ENCODE results near the gene DNAH2.

DNAH2 gene

DNA sequence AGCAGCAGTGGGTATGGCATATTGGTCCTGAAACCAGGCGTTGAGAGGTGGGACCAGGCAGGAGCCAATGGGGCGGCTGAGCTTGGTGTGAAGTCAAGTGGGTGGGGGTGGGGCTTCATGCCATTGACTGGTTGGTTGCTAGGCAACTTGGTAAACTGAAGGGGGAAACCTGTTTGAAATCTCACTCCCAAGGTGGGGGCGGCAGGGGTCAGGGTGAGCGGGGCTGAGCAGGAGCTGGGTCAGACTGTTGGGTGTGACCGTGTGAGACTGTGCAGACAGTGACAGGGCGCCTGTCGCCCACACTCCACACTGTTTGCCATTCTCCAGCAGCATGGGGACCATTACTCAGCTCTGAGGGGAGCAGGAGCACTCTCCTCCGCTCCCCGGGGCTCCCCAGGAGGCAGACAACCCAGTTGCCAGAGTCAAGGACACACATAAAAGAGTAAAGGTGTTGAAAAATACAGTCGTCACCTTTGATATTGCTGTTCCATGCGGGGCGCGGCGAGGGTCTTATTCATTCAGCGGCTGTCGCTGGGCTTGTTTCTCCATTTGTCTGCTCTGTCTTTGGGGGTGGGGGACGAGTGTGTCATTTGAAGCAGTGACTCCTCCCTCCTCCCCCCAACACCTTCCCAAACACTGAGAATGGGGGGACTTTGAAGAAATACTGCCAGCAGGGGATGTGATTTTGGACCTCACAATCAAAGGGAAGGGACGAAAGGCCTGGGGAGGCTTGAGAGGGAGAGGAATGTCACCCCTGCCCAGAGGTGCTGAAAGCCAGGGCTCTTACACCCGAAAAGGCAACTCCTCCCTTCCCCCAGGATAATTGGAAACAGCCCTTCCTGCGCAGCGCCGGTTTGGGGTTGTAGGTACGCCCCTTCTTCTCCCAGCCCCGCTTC, 13.7 kb upstream of the DNAH2 start:
- in situ Hi-C loops (cut with MboI; ENCODE audit: low sequenced_read_pairs) = no loop called here

DNA sequence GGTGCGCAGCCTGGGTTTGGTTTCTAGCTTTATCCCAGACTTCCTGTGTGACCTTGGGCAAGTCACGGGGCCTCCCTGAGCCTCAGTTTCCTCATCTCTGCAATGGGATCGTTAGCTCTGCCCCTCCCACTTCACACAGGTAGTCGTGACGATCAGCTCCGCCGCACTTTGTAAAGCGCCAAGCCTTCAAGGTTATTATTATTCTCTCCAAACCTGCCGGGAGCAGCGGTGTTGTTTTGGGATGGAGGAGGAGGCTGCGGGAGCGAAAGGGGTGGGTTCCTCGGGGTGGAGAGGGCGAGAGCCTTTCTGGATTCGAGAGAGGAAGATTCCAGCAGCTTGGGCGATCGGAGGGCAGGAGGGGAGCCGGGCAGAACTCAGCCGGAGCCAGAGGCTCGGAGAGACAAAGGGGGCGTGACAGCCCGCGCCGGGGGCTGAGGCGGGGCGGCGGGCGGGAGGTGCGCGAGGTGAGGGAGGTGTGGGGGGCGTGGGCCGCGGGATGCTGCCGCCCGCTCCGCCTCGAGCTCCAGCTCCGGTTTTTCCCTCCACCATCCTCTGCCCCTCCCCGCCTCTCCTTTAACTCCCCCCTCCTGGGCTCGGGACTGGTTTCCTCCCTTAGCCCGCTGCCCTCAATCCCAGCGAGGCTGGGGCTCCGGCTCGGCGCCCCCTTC, 12.8 kb upstream of the DNAH2 start, which contains the start of gene EFNB3:
EFNB3 (plus strand) TSS at position 602 of the 668 bp plus-strand sequence. CDS start 397 bp downstream, outside the sequence.
- in situ Hi-C loops (cut with MboI; ENCODE audit: low sequenced_read_pairs) = no loop called here

DNA sequence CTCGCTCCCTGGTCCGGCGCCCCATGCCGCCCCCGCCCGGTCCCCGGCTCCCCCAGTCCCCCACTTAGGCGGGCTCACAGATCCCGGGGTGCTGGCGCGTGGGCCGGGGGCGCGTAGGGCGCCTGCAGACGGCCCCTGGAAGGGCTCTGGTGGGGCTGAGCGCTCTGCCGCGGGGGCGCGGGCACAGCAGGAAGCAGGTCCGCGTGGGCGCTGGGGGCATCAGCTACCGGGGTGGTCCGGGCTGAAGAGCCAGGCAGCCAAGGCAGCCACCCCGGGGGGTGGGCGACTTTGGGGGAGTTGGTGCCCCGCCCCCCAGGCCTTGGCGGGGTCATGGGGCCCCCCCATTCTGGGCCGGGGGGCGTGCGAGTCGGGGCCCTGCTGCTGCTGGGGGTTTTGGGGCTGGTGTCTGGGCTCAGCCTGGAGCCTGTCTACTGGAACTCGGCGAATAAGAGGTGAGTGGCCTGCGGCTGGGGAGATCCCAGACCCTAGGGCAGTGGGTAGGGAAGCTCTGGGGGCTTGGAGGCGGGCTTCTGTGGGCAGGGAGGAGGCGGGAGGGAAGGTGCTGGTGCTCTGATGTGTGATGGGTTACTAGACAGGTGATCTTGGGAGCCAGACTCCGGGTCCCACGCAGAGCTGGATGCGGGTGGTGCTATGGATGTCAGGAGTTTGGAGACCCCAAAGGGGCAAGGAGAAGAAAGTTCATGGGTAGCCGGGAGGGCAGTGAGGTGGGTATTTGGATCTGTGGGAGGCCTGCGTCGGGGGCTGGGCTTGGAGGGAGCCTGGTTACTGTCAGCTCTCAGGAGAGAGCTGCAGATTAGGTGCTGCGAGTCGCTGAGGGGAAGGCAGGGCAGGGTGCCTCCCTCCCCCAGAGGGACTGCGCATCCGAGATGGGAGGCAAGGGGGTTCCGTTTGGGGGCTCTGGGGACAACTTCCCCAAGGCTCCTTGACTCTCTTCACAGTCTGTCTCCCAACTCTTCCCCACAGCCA, 12.0 kb upstream of the DNAH2 start:
- in situ Hi-C loops (cut with MboI; ENCODE audit: low sequenced_read_pairs) = no loop called here

DNA sequence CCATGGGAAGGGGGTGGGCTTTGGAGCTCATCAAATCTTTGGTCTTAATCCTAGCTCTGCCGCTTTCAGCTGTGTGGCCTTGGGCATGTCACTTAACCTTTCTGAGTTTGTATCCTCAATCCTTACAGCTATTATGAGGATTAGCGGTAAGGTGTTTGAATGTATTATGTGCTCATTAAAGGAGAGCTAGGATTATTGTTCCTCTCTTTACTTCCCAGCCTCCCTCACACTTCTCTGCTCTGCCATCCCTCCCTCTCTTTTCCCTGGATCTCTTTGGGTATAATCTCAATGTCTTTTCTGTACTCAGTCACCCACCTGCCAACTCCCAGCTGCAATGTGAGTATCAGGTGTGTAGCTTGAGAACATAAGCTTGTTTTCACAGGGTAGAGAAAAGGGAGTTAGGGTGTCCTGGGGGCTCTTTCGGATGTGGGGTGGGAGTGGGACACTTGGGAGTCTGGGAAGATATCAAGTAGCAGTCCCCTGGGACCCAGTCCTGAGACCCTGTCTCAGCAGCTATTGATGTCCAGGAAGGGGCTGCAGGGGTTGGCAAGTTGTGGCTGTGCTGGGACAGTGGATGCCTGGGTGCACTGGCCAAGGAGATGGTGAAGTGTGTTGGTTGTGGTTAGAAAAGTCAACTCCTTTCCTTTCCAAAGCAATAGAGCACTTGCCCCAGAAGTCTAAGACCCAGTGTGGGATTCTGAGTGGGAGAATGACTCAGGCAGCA, 10.8 kb upstream of the DNAH2 start:
- in situ Hi-C loops (cut with MboI; ENCODE audit: low sequenced_read_pairs) = no loop called here

- in situ Hi-C loops (cut with MboI; ENCODE audit: low sequenced_read_pairs) = no loop called here
Measured at GRCh38 chr17:7707446-7707845, 10.1 kb upstream of the DNAH2 start.

DNA sequence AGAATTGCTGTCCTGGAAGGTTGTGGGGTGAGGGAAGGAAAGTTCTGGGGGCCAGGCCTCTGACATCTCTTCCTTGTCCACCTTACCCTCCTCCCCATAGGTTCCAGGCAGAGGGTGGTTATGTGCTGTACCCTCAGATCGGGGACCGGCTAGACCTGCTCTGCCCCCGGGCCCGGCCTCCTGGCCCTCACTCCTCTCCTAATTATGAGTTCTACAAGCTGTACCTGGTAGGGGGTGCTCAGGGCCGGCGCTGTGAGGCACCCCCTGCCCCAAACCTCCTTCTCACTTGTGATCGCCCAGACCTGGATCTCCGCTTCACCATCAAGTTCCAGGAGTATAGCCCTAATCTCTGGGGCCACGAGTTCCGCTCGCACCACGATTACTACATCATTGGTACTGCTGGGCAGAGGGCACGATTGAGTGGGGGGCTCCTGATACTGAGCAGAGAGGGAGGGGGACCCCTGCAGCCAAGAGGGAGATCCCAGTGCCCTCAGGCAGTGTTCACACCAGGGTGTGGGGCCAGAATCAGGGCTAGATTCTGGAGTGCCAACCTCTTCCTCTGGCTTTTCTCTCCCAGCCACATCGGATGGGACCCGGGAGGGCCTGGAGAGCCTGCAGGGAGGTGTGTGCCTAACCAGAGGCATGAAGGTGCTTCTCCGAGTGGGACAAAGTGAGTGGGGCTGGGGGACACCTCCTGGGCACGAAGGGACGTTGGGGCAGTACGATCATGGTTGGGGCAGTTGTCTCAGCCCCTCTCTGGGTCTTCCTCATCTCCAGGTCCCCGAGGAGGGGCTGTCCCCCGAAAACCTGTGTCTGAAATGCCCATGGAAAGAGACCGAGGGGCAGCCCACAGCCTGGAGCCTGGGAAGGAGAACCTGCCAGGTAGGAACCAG, 9.4 kb upstream of the DNAH2 start:
- in situ Hi-C loops (cut with MboI; ENCODE audit: low sequenced_read_pairs) = no loop called here

DNA sequence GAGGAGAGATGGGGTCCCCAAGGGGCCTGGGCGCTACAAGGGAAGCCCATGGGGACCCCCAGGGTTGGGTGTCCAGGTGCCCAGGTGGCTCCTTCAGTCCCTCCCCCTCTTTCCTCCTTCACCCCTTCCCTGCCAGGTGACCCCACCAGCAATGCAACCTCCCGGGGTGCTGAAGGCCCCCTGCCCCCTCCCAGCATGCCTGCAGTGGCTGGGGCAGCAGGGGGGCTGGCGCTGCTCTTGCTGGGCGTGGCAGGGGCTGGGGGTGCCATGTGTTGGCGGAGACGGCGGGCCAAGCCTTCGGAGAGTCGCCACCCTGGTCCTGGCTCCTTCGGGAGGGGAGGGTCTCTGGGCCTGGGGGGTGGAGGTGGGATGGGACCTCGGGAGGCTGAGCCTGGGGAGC, 8.5 kb upstream of the DNAH2 start:
- in situ Hi-C loops (cut with MboI; ENCODE audit: low sequenced_read_pairs) = no loop called here

DNA sequence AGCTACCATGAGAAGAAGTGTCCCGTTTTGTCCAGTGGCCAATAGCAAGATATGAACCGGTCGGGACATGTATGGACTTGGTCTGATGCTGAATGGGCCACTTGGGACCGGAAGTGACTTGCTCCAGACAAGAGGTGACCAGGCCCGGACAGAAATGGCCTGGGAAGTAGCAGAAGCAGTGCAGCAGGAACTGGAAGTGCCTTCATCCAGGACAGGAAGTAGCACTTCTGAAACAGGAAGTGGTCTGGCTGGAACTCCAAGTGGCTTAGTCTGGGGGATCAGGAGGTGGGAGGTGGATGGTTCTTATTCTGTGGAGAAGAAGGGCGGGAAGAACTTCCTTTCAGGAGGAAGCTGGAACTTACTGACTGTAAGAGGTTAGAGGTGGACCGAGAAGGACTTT, 7.2 kb upstream of the DNAH2 start:
- in situ Hi-C loops (cut with MboI; ENCODE audit: low sequenced_read_pairs) = no loop called here

DNA sequence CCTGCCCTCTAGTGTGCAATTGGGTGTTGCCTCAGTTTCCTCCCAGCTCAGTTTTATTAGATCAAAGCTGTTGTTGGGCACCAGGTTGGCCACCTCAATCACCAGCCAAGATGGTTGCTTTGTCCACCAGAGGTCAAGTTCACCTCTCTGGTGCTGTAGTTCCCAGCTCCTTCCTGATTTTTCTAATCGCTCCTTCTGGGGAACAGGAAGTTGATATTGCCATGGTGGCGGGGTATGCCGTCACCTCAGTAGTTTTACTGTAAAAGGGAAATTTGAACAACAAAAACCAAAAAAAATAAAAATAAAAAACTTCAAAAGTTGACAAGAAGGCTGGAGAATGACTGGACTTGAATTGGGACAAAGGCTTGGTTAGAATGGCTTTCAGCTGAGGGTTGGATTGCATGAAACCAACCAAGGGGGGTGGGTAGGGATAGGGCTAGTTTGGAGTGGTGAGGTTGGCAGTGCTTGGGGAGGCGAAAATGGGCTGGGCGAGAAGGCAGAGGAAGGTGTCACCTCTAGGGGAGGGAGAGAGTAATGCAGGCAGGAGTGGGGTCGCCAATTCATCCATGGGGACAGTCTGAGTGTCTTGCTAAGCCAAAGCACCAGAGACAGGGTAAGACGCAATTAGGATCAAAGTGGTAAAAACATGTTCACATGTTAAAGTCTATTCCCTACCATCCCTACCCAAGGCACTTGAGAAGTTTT, 6.3 kb upstream of the DNAH2 start:
- in situ Hi-C loops (cut with MboI; ENCODE audit: low sequenced_read_pairs) = no loop called here

DNA sequence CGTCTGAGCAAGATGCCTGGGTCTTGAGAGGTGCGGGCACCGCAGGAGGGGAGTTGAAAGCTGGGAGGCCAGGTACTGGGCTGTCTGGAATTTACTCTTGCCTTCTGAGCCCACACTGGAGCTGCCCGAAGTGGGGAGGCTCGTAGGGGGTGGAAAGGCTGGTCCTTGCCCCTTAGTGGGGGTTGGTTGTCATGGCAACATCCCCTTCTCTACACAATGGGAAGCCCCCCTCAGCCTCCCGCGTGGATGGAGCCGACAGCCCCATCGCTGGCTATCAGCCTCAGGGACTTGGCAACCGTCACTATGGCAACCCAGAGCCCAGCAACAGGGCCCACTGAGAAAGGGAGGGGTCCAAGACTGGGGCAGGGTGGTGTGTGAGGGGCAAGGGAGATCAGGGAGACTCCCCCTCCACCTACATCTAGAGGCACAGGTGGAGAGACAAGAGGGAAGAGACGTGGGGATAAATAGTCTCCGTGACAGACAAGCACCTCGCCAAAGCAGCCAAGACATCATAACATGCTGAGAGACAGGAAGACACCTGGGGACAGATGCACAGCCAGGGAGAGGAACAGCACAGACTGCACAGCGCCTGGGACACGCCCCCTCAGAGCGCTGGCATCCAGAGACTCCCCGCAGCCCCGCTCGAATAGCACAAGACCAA, 5.3 kb upstream of the DNAH2 start:
- in situ Hi-C loops (cut with MboI; ENCODE audit: low sequenced_read_pairs) = no loop called here

GRCh38 chr17:7713782-7714181, 3.8 kb upstream of the DNAH2 start:
- in situ Hi-C loops (cut with MboI; ENCODE audit: low sequenced_read_pairs) = no loop called here

GRCh38 chr17:7714721-7715594, 2.6 kb upstream of the DNAH2 start:
- in situ Hi-C loops (cut with MboI; ENCODE audit: low sequenced_read_pairs) = no loop called here

DNA sequence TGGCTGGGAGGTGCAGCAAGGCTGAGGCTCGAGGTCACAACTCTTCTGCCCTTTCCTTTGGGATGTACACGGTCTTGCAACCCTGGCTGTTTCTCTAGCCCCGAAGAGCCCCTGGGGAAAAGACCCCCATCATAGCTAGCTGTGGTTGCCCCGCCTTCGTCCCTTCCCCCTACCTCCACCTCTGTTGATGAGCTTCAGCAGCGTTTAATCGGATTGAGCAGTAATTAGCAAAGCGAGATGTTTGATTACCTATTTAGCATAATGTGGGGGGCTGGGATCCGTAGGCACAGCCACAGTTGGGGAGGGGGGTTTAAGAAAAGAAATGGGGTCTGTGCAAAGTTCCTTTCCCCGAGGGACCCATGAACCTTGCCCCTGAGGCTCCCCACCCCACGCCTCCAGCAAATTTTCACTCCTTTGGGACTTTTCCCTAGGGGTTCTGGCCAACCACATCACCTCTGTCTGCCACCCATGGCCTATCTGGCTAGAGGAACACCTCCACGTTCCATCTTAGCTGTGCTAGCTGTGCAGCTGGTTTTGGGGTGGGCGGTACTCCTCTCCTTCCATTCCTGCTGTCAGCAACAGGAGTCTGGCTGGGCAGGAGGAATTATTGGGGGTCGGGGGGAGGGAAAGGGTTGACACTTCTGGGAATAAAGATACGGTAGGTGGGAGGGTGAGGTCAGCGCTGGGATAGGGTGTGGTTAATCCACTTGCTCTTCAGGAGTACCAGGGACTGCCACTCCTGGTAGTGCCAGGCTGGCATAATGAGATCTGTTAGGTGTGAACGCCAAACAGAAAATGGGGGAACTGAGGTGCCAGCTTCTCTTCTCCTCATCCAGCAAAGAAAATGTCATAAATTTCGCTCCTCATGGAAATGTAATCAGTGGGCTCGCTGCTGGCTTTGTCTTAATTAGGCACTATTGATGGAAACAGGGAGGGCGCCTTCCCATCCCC, 1.3 kb upstream of the DNAH2 start:
- in situ Hi-C loops (cut with MboI; ENCODE audit: low sequenced_read_pairs) = no loop called here

- in situ Hi-C loops (cut with MboI; ENCODE audit: low sequenced_read_pairs) = no loop called here
Measured at GRCh38 chr17:7717756-7718350, 309 bp downstream of the DNAH2 start.

DNA sequence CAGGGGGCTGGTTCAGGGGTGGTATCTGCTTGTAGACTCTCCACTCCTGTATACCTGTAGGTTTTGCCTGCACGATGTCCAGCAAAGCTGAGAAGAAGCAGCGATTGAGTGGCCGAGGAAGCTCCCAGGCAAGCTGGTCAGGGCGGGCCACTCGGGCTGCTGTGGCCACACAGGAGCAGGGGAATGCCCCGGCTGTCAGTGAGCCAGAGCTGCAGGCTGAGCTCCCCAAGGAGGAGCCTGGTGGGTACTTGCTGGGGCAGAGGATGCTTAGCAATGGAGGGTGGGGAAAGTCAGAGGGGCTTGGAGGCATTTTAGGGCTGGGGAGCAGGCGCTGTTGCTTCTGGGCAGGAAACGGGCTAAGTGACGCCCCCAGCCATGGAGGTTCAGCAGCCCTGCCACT, 2.1 kb downstream of the DNAH2 start:
- in situ Hi-C loops (cut with MboI; ENCODE audit: low sequenced_read_pairs) = no loop called here

- in situ Hi-C loops (cut with MboI; ENCODE audit: low sequenced_read_pairs) = no loop called here
Measured at GRCh38 chr17:7720125-7720524, 2.6 kb downstream of the DNAH2 start.
